Mesenchymal stem cell (in vitro differentiated cells and primary cell): ENCODE data around the gene DKK2.

Source experiments
- DNase-seq: peaks from one replicate; pipeline ENCODE4 v3.0.0-alpha.2; 2013
- H2AFZ ChIP-seq: one replicate; pipeline ENCODE4 v1.6.1; 2013; ENCODE audit warnings: low read depth, mild to moderate bottlenecking, control low read depth, inconsistent platforms, low read length, moderate library complexity
- H2AK5ac ChIP-seq: 2 replicates; pipeline ENCODE4 v1.6.1; 2013; ENCODE audit warnings: low read length, moderate library complexity, mild to moderate bottlenecking, inconsistent platforms; ENCODE audit not compliant: severe bottlenecking
- H2BK120ac ChIP-seq: one replicate; pipeline ENCODE4 v1.6.1; 2013; ENCODE audit warnings: low read depth, mild to moderate bottlenecking, inconsistent platforms, low read length, moderate library complexity
- H2BK12ac ChIP-seq, 2 experiments: one replicate each; pipeline ENCODE4 v1.6.1; 2013; ENCODE audit warnings: inconsistent platforms in 2 of 2, low read length in 2 of 2, mild to moderate bottlenecking in 2 of 2, moderate library complexity in 2 of 2, control low read depth in 1 of 2
- H2BK15ac ChIP-seq: one replicate; pipeline ENCODE4 v1.6.1; 2013; ENCODE audit warnings: mild to moderate bottlenecking, low read depth, inconsistent platforms; ENCODE audit not compliant: poor library complexity, severe bottlenecking
- H2BK5ac ChIP-seq: 2 replicates; pipeline ENCODE4 v1.6.1; 2013; ENCODE audit warnings: low read depth, mild to moderate bottlenecking, low read length, control low read depth, inconsistent platforms; ENCODE audit not compliant: poor library complexity, severe bottlenecking
- H3K14ac ChIP-seq, 2 experiments: one replicate each; pipeline ENCODE4 v1.6.1; 2013; ENCODE audit warnings: inconsistent platforms in 2 of 2, low read length in 2 of 2, control low read depth in 1 of 2, mild to moderate bottlenecking in 1 of 2, moderate library complexity in 1 of 2
- H3K18ac ChIP-seq, 2 experiments: one replicate each; pipeline ENCODE4 v1.6.1; 2013; ENCODE audit warnings: inconsistent platforms in 2 of 2, low read length in 2 of 2, control low read depth in 1 of 2, low read depth in 1 of 2, mild to moderate bottlenecking in 1 of 2
- H3K23ac ChIP-seq, 2 experiments: one replicate each; pipeline ENCODE4 v1.6.1; 2013; ENCODE audit warnings: inconsistent platforms in 2 of 2, low read length in 2 of 2, mild to moderate bottlenecking in 2 of 2, moderate library complexity in 2 of 2, control low read depth in 1 of 2
- H3K27ac ChIP-seq: 2 replicates; pipeline ENCODE4 v1.5.1; 2013; ENCODE audit warnings: mild to moderate bottlenecking, moderate library complexity, low read length, control low read depth, inconsistent platforms; ENCODE audit not compliant: poor library complexity, severe bottlenecking
- H3K27me3 ChIP-seq, 2 experiments: 2 replicates each; pipeline versions ENCODE4 v1.6.1 to v1.7.0; 2013; ENCODE audit warnings: low read length in 2 of 2, mild to moderate bottlenecking in 2 of 2, moderate library complexity in 2 of 2, control low read depth in 1 of 2, inconsistent platforms in 1 of 2; ENCODE audit not compliant: control insufficient read depth in 1 of 2, insufficient read depth in 1 of 2
- H3K36me3 ChIP-seq, 2 experiments: 2 replicates each; pipeline versions ENCODE4 v1.6.1 to v1.7.0; 2013; ENCODE audit warnings: low read length in 2 of 2, control low read depth in 1 of 2, inconsistent platforms in 1 of 2, low read depth in 1 of 2, mild to moderate bottlenecking in 1 of 2; ENCODE audit not compliant: insufficient read depth in 2 of 2, control insufficient read depth in 1 of 2
- H3K4ac ChIP-seq, 2 experiments: one replicate each; pipeline ENCODE4 v1.6.1; 2013; ENCODE audit warnings: inconsistent platforms in 2 of 2, low read length in 2 of 2, mild to moderate bottlenecking in 2 of 2, moderate library complexity in 2 of 2, control low read depth in 1 of 2, low read depth in 1 of 2
- H3K4me1 ChIP-seq: 2 replicates; pipeline ENCODE4 v1.6.1; 2013; ENCODE audit warnings: low read depth, low read length, control low read depth; ENCODE audit not compliant: control insufficient read depth, insufficient read depth
- H3K4me2 ChIP-seq: 2 replicates; pipeline ENCODE4 v1.6.1; 2013; ENCODE audit warnings: low read length, mild to moderate bottlenecking, inconsistent platforms; ENCODE audit not compliant: poor library complexity, severe bottlenecking
- H3K4me3 ChIP-seq, 2 experiments: 2 replicates each; pipeline versions ENCODE4 v1.5.1 to v1.7.0; 2013; ENCODE audit warnings: low read length in 2 of 2, mild to moderate bottlenecking in 2 of 2, control low read depth in 1 of 2, low read depth in 1 of 2; ENCODE audit not compliant: insufficient read depth in 1 of 2
- H3K79me1 ChIP-seq: replicated peaks from 2 replicates; pipeline ENCODE4 v1.6.1; 2013; ENCODE audit warnings: mild to moderate bottlenecking, control low read depth, low read length, inconsistent platforms; ENCODE audit not compliant: poor library complexity, severe bottlenecking
- H3K9ac ChIP-seq: 2 replicates; pipeline ENCODE4 v1.7.0; 2013; ENCODE audit warnings: mild to moderate bottlenecking, low read length, moderate library complexity
- H3K9me3 ChIP-seq: 2 replicates; pipeline ENCODE4 v1.7.0; 2013; ENCODE audit warnings: mild to moderate bottlenecking, low read length; ENCODE audit not compliant: control insufficient read depth
- H4K8ac ChIP-seq: one replicate; pipeline ENCODE4 v1.6.1; 2013; ENCODE audit warnings: inconsistent platforms, mild to moderate bottlenecking, low read length, moderate library complexity
- H4K91ac ChIP-seq: one replicate; pipeline ENCODE4 v1.6.1; 2013; ENCODE audit warnings: mild to moderate bottlenecking, low read length, inconsistent platforms
- WGBS: methylation state at CpG from one replicate; pipeline ENCODE4 v1.1.7; 2013; ENCODE audit warnings: mixed read lengths; 5-methylcytosine and 5-hydroxymethylcytosine counted together

The DKK2 gene

DNA sequence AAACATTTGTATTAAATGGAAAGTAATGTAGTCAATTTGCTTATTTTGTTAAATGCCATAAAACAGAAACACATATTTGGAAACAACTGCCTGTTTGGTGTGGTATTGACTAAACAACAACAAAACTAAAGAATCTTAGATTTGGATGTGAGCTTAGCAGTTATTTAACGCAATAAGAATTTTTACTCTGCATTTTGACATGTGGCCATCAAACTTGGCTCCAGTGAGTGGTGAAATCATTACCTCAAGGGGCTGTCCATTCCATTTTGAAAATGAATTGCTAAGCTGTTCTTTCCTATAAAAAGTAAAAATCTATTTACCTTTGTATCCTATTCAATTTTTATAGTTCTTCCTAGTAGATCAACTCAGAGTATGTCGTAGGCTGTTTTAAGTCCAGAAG lies 84.2 kb downstream of the DKK2 start:
- Histone ChIP-seq H3K4ac (no peak overlapping the region), H2BK5ac (no peak overlapping the region), H2AK5ac (no peak overlapping the region), H2AFZ (no peak overlapping the region), H3K4me2 (no peak overlapping the region), H3K9ac (no peak overlapping the region), H2BK120ac (no peak overlapping the region), H3K23ac (no peak overlapping the region), H3K14ac (no peak overlapping the region), H3K4me1 (no peaks in the 10 kb centered on the region), H3K27me3 (no peaks in the 10 kb centered on the region), H3K79me1 (no peaks in the 10 kb centered on the region), H3K36me3 (no peaks in the 10 kb centered on the region), H3K9me3 (no peaks in the 10 kb centered on the region), H3K27ac (no peak overlapping the region), H2BK12ac (no peak overlapping the region), H4K8ac (no peak overlapping the region), H3K18ac (no peak overlapping the region), H3K4me3 (no peak overlapping the region), H2BK15ac (no peak overlapping the region), H4K91ac (no peak overlapping the region)
- no CpG with 5 or more reads among the region's 2 CpGs for WGBS
- DNase-seq: no peak

DNA sequence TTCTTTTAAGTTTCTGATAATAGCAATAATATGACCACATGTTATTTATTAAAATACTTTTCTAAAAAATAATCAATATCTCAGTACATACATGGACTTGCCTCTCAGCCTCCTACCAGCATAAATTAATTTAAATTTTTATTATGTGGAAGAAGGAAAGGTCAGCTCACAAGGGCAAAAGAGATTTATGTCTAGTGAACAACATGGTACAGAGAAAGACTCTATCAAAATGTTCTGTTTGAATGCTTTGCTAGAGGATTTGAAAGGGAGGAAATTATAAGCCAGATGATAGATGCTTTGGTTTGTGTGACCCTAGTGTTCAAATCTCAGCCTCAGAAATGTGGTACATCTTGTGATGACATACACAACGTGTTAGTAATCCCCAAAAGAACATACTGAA lies 94.3 kb downstream of the DKK2 start:
- Histone ChIP-seq H3K14ac (no peak overlapping the region), H3K36me3 (no peaks in the 10 kb centered on the region), H3K4ac (no peak overlapping the region), H3K4me1 (no peaks in the 10 kb centered on the region), H3K79me1 (no peaks in the 10 kb centered on the region), H2BK5ac (no peak overlapping the region), H2BK15ac (no peak overlapping the region), H4K91ac (no peak overlapping the region), H3K9me3 (no peaks in the 10 kb centered on the region), H3K18ac (no peak overlapping the region), H3K27ac (no peak overlapping the region), H2BK120ac (no peak overlapping the region), H3K4me3 (no peak overlapping the region), H3K4me2 (no peak overlapping the region), H2AK5ac (no peak overlapping the region), H2AFZ (no peak overlapping the region), H4K8ac (no peak overlapping the region), H3K9ac (no peak overlapping the region), H3K23ac (no peak overlapping the region), H2BK12ac (no peak overlapping the region), H3K27me3 (no peaks in the 10 kb centered on the region)
- DNase-seq: no peak
- 22% methylated on average over 1 of the region's 1 CpG for WGBS

DNA sequence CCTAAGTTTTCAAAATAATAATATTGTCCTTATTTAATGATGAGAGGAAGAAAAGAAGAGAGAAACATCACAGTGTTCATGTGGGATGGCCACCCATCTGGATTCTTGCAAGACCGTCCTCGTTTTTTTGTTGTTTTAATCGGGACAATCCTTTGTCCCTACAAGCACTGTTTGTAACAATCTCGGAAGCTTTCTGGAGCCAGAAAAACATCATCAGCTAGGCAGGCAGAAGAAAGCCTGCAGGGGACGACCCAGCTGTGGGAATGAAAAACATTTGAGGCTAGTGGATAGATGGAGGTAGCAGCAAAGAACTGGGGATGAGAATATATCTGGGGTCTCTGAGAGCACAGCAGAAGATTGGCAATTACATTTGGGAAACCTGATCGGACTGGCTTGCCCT lies 105.6 kb downstream of the DKK2 start:
- Histone ChIP-seq H2AK5ac (no peak overlapping the region), H3K9ac (no peak overlapping the region), H3K4ac (no peak overlapping the region), H2AFZ (no peak overlapping the region), H3K79me1 (no peaks in the 10 kb centered on the region), H4K8ac (no peak overlapping the region), H3K23ac (no peak overlapping the region), H3K9me3 (no peaks in the 10 kb centered on the region), H3K27me3 (no peaks in the 10 kb centered on the region), H3K4me3 (no peak overlapping the region), H3K18ac (no peak overlapping the region), H3K27ac (no peak overlapping the region), H2BK120ac (no peak overlapping the region), H2BK12ac (no peak overlapping the region), H2BK5ac (no peak overlapping the region), H4K91ac (no peak overlapping the region), H3K36me3 (no peaks in the 10 kb centered on the region), H3K4me1 (no peaks in the 10 kb centered on the region), H3K14ac (no peak overlapping the region), H3K4me2 (no peak overlapping the region), H2BK15ac (no peak overlapping the region)
- 70% methylated on average over 6 of the region's 6 CpGs for WGBS
- DNase-seq: no peak

DNA sequence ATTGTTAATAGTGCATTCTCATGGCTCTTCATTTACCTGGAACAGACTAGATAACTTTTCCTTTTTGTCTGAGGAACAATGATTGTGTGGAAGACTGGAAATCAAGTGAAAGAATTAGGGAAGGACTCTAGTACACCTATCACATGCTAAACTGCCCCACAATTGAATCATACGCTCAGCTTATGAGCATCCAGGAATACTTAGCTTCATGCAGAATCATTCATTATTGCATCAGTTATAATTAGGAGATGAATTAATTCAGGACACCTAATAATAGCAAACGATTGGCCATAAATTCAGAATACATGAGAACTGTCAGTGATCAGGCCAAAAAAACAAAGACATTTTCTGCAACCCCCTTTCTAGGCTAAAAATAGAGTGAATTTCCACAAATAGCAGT lies 106.9 kb downstream of the DKK2 start:
- Histone ChIP-seq H3K4ac (no peak overlapping the region), H3K36me3 (no peaks in the 10 kb centered on the region), H2BK5ac (no peak overlapping the region), H3K23ac (no peak overlapping the region), H2BK120ac (no peak overlapping the region), H3K9me3 (no peaks in the 10 kb centered on the region), H4K8ac (no peak overlapping the region), H3K4me3 (no peak overlapping the region), H2AK5ac (no peak overlapping the region), H2BK12ac (no peak overlapping the region), H3K27ac (no peak overlapping the region), H3K4me1 (no peaks in the 10 kb centered on the region), H4K91ac (no peak overlapping the region), H3K9ac (no peak overlapping the region), H2BK15ac (no peak overlapping the region), H3K27me3 (no peaks in the 10 kb centered on the region), H3K79me1 (no peaks in the 10 kb centered on the region), H3K18ac (no peak overlapping the region), H3K14ac (no peak overlapping the region), H3K4me2 (no peak overlapping the region), H2AFZ (no peak overlapping the region)
- no CpG with 5 or more reads among the region's 2 CpGs for WGBS
- DNase-seq: no peak
